HFFc6 (cell line): ENCODE data around the gene DNAH1. TPM values are rescaled to one million over a fixed set of nuclear protein-coding genes. Genes with fewer than 3 reads are reported as not detected.
A peak's percentile ranks its signal among the peaks of the same experiment; 100 is the strongest.

ENCODE experiments used
- DNase-seq: peaks from one replicate; pipeline ENCODE4 v3.0.0-alpha.2; 2018
- H3K27ac Mint-ChIP-seq: 2 replicates; pipeline ENCODE4 v1.8.0; 2020; ENCODE audit warnings: mild to moderate bottlenecking, mixed read lengths
- H3K27me3 Mint-ChIP-seq: 2 replicates; pipeline ENCODE4 v1.8.0; 2021; ENCODE audit warnings: mild to moderate bottlenecking, moderate library complexity, mixed read lengths; ENCODE audit not compliant: insufficient read depth
- H3K36me3 Mint-ChIP-seq: 2 replicates; pipeline ENCODE4 v1.8.0; 2021; ENCODE audit warnings: low read depth, mixed read lengths
- H3K4me1 Mint-ChIP-seq: 2 replicates; pipeline ENCODE4 v1.8.0; 2020; ENCODE audit warnings: low read depth, mixed read lengths
- H3K4me3 Mint-ChIP-seq: 2 replicates; pipeline ENCODE4 v1.8.0; 2020; ENCODE audit warnings: mild to moderate bottlenecking, moderate library complexity, mixed read lengths
- H3K9me3 Mint-ChIP-seq: 2 replicates; pipeline ENCODE4 v1.8.0; 2020; ENCODE audit warnings: mild to moderate bottlenecking, mixed read lengths
- CTCF ChIP-seq: fragments of 200-600 bp; sonication (generic); IDR thresholded peaks from 2 replicates; pipeline ENCODE4 v1.5.0; 2021; ENCODE audit warnings: antibody characterized with exemption, mild to moderate bottlenecking
- total RNA-seq, 6 experiments: library from RNA; stranded (reverse); fragmentation: NEBNext Ultra II Directional; extraction: Animal tissue kit (Norgen Biotek cat#: 25700); gene quantifications; 2 replicates in 1 of 6; 3 replicates in 5 of 6; pipeline ENCODE4 v1.2.3, GENCODE V29; 2021

The DNAH1 gene
- total RNA-seq, 6 experiments from 2014 or later: 1.4 to 2.1 (median 1.8) TPM

GRCh38 chr3:52443791-52444687, 127.9 kb downstream of the DNAH1 start:
- DNase-seq: no peak
- Mint-ChIP-seq H3K36me3 (no peaks in the 10 kb centered on the region), H3K27ac (no peak overlapping the region), H3K4me1 (no peaks in the 10 kb centered on the region), H3K9me3 (no peaks in the 10 kb centered on the region), H3K27me3 (peaks cover 14% of the 10 kb centered on the region), H3K4me3 (no peak overlapping the region)
- no peak for TF ChIP-seq CTCF

- DNase-seq: no peak
- Mint-ChIP-seq H3K4me1 (no peaks in the 10 kb centered on the region), H3K4me3 (no peak within 1 kb of the TSS), H3K36me3 (no peaks in the 10 kb centered on the region), H3K27ac (no peak within 1 kb of the TSS), H3K27me3 (peaks cover 9% of the 10 kb centered on the region), H3K9me3 (no peaks in the 10 kb centered on the region)
- TF ChIP-seq CTCF: peak; percentile 68
Measured at GRCh38 chr3:52444860-52445793, 129.0 kb downstream of the DNAH1 start, which contains the start of gene SEMA3G. SEMA3G (minus strand) TSS chr3:52445103; CDS start chr3:52445027, 76 bp downstream.

- Mint-ChIP-seq H3K36me3 (no peaks in the 10 kb centered on the region), H3K27ac (no peak overlapping the region), H3K4me3 (no peak overlapping the region), H3K27me3 (peaks cover 9% of the 10 kb centered on the region), H3K4me1 (no peaks in the 10 kb centered on the region), H3K9me3 (no peaks in the 10 kb centered on the region)
- no peak for TF ChIP-seq CTCF
- no peak for DNase-seq
Measured at GRCh38 chr3:52446042-52446441, 129.9 kb downstream of the DNAH1 start.

GRCh38 chr3:52446631-52447511, 130.8 kb downstream of the DNAH1 start:
- no peak overlapping the region for H3K4me3 Mint-ChIP-seq
- H3K36me3 Mint-ChIP-seq: no peaks in the 10 kb centered on the region
- no peaks in the 10 kb centered on the region for H3K4me1 Mint-ChIP-seq
- H3K27ac Mint-ChIP-seq: no peak overlapping the region
- peak; percentile 50 for DNase-seq
- no peaks in the 10 kb centered on the region for H3K9me3 Mint-ChIP-seq
- peak; percentile 100 for TF ChIP-seq CTCF
- H3K27me3 Mint-ChIP-seq: peaks cover 9% of the 10 kb centered on the region
